Subcutaneous adipose tissue (tissue), 4 donors: Measurements from ENCODE around the gene FEN1. TPM values are rescaled to one million over a fixed set of nuclear protein-coding genes. Genes with fewer than 3 reads are reported as not detected.

Experiments used
- CTCF ChIP-seq: fragments of 450-650 bp; IDR thresholded peaks from one replicate; pipeline ENCODE4 v1.5.1; 2016; ENCODE audit warnings: low read depth, mild to moderate bottlenecking, control low read depth, antibody characterized with exemption, moderate library complexity
- total RNA-seq, 4 donors: library from RNA; depleted of rRNA; stranded (reverse); fragments of >200 nt; gene quantifications; one replicate each; pipeline ENCODE4 v1.1.0, GENCODE V29; 2016

The FEN1 gene
- total RNA-seq, 4 donors from 2014 or later, result 4.9 to 7.7 (median 6.3) TPM

GRCh38 chr11:61773356-61773755 lies 19.4 kb upstream of the FEN1 start:
- TF ChIP-seq CTCF, result no peak

GRCh38 chr11:61773809-61774208 lies 18.9 kb upstream of the FEN1 start:
- TF ChIP-seq CTCF, result no peak

- TF ChIP-seq CTCF, result no peak
These were observed 18.3 kb upstream of the FEN1 start for GRCh38 chr11:61774411-61774810.

- no peak for TF ChIP-seq CTCF
These were observed 17.6 kb upstream of the FEN1 start for GRCh38 chr11:61775106-61775505.

GRCh38 chr11:61775606-61776554 lies 16.8 kb upstream of the FEN1 start:
- no peak for TF ChIP-seq CTCF

GRCh38 chr11:61776561-61777075 lies 16.1 kb upstream of the FEN1 start:
- no peak for TF ChIP-seq CTCF

- no peak for TF ChIP-seq CTCF
These were observed 15.2 kb upstream of the FEN1 start for GRCh38 chr11:61777234-61778090.
